Omental fat pad (tissue), 4 donors: ENCODE data around the gene ATOX1. TPM values are rescaled to one million over a fixed set of nuclear protein-coding genes. Genes with fewer than 3 reads are reported as not detected.
"Not testable (repeated sequence)": the region's sequence is repeated elsewhere in the genome, so short reads cannot be mapped to it uniquely, and the experiment has no call there.

ENCODE experiments used
- ATAC-seq: fragments of 150-250 bp; one replicate; pipeline ENCODE4 v1.9.1; 2016; ENCODE audit warnings: mild to moderate bottlenecking, moderate library complexity; ENCODE audit not compliant: low FRiP score
- DNase-seq: peaks from one replicate; pipeline ENCODE4 v3.0.0-alpha.2; 2019; ENCODE audit warnings: low spot score
- CTCF ChIP-seq, 3 donors: fragments of 450-650 bp; IDR thresholded peaks; one replicate each; pipeline ENCODE4 v1.5.1; 2016 to 2017; ENCODE audit warnings: antibody characterized with exemption in 3 of 3, mild to moderate bottlenecking in 3 of 3, moderate library complexity in 2 of 3
- small RNA-seq: library from RNA; depleted of rRNA; stranded (forward); fragments of <200 nt; gene quantifications from one replicate; pipeline ENCODE3, GENCODE V24; 2016
- total RNA-seq, 4 donors: library from RNA; depleted of rRNA; stranded (reverse); fragments of >200 nt; gene quantifications; one replicate each; pipeline ENCODE4 v1.1.0, GENCODE V29; 2016

ATOX1 gene
- total RNA-seq, 4 donors from 2014 or later, result 81.5 to 162 (median 109) TPM

GRCh38 chr5:151700296-151700695 is 58.1 kb downstream of the ATOX1 start:
- no peak for ATAC-seq
- no peak for TF ChIP-seq CTCF (IDR thresholded peaks at IDR 0.05)
- DNase-seq, result no peak

- ATAC-seq (peak; percentile 96), DNase-seq (peak; percentile 57)
- no peak for TF ChIP-seq CTCF (IDR thresholded peaks at IDR 0.05)
These were observed 59.1 kb downstream of the ATOX1 start for GRCh38 chr5:151699071-151699901.

GRCh38 chr5:151698081-151698480 is 60.4 kb downstream of the ATOX1 start:
- not testable (repeated sequence) for DNase-seq, ATAC-seq

- no peak for TF ChIP-seq CTCF (IDR thresholded peaks at IDR 0.05)
- no peak for ATAC-seq
- no peak for DNase-seq
These were observed 61.0 kb downstream of the ATOX1 start for GRCh38 chr5:151697452-151697851.

GRCh38 chr5:151696470-151697061 is 61.9 kb downstream of the ATOX1 start:
- ATAC-seq (peak; percentile 71), DNase-seq (peak; percentile 45)
- no peak for TF ChIP-seq CTCF (IDR thresholded peaks at IDR 0.05)

GRCh38 chr5:151695464-151695863 is 63.0 kb downstream of the ATOX1 start:
- no peak for TF ChIP-seq CTCF (IDR thresholded peaks at IDR 0.05)
- DNase-seq, result no peak
- no peak for ATAC-seq

- no peak for TF ChIP-seq CTCF (IDR thresholded peaks at IDR 0.05)
- DNase-seq (no peak), ATAC-seq (no peak)
These were observed 64.4 kb downstream of the ATOX1 start for GRCh38 chr5:151694035-151694485.

Small RNA genes lying within 50 kb of the gene (small RNA-seq; reads per million reads assigned to genes)
- not detected for gene RN7SKP232

Other genes starting within 250 kb of the ATOX1 start
- under 1 TPM in 2 of 4 donors, not detected in 2; 0.24 to 0.25 TPM for gene FAT2, start 167.3 kb downstream of the ATOX1 start, total RNA-seq
- gene SPARC, start 71.7 kb downstream of the ATOX1 start, total RNA-seq, result 1,000 to 10,000 TPM in 1 of 4 donors, 100 to 1,000 TPM in 3; 579 to 1,303 (median 656) TPM
- gene G3BP1, start 13.3 kb upstream of the ATOX1 start, total RNA-seq, result 100 to 1,000 TPM; 110 to 180 (median 114) TPM
- not detected for gene GLRA1, start 166.2 kb upstream of the ATOX1 start, total RNA-seq